ENCODE data around the gene IREB2.
"Not testable (repeated sequence)": the region's sequence is repeated elsewhere in the genome, so short reads cannot be mapped to it uniquely, and the experiment has no call there.

Gene IREB2

GRCh38 chr15:78481917-78482316, 43.9 kb downstream of the IREB2 start:
- DNase-seq: no peak

GRCh38 chr15:78492872-78493271, 54.9 kb downstream of the IREB2 start:
- DNase-seq: no peak

- DNase-seq: no peak
Observed at GRCh38 chr15:78501857-78502256, 63.8 kb downstream of the IREB2 start.

- DNase-seq: no peak
Observed at GRCh38 chr15:78502641-78503040, 64.6 kb downstream of the IREB2 start.

- peak; percentile 97 to 98 for DNase-seq
Observed at GRCh38 chr15:78506971-78507830, 69.2 kb downstream of the IREB2 start, which contains the start of gene HYKK. Gene HYKK (plus strand): TSS chr15:78507577. CDS start chr15:78513089, 5,512 bp downstream.

- DNase-seq: no peak
Observed at GRCh38 chr15:78507831-78508160, 69.8 kb downstream of the IREB2 start.

GRCh38 chr15:78508272-78508671, 70.3 kb downstream of the IREB2 start:
- no peak for DNase-seq

GRCh38 chr15:78509726-78510312, 71.8 kb downstream of the IREB2 start:
- no peak for DNase-seq

- DNase-seq: not testable (repeated sequence)
Observed at GRCh38 chr15:78520035-78520434, 82.0 kb downstream of the IREB2 start.

- no peak for DNase-seq
Observed at GRCh38 chr15:78524230-78524629, 86.2 kb downstream of the IREB2 start.

- no peak for DNase-seq
Observed at GRCh38 chr15:78527325-78527724, 89.3 kb downstream of the IREB2 start.

GRCh38 chr15:78533331-78533730, 95.3 kb downstream of the IREB2 start:
- no peak for DNase-seq

GRCh38 chr15:78536134-78536533, 98.1 kb downstream of the IREB2 start:
- DNase-seq: no peak

GRCh38 chr15:78537266-78537905, 99.4 kb downstream of the IREB2 start:
- DNase-seq: no peak

GRCh38 chr15:78538358-78538757, 100.3 kb downstream of the IREB2 start:
- DNase-seq: no peak

- not testable (repeated sequence) for DNase-seq
Observed at GRCh38 chr15:78539464-78540140, 101.6 kb downstream of the IREB2 start.

GRCh38 chr15:78540141-78540870, 102.3 kb downstream of the IREB2 start, which contains the start of gene PSMA4:
Gene PSMA4 (plus strand): TSS chr15:78540444. CDS start chr15:78541928, 1,484 bp downstream.
- DNase-seq: peak; percentile 75

- peak in 1 of 2 experiments; percentile 25 for DNase-seq
Observed at GRCh38 chr15:78540871-78541743, 103.1 kb downstream of the IREB2 start.

GRCh38 chr15:78541744-78542034, 103.7 kb downstream of the IREB2 start:
- no peak for DNase-seq

- no peak for DNase-seq
Observed at GRCh38 chr15:78542647-78543046, 104.6 kb downstream of the IREB2 start.

GRCh38 chr15:78550194-78550593, 112.2 kb downstream of the IREB2 start:
- DNase-seq: no peak

- DNase-seq: no peak
Observed at GRCh38 chr15:78550815-78551214, 112.8 kb downstream of the IREB2 start.
